Liver (tissue), 9 donors: ENCODE results near the gene CARS2. TPM values are rescaled to one million over a fixed set of nuclear protein-coding genes. Genes with fewer than 3 reads are reported as not detected.

ENCODE experiments used
- DNase-seq: peaks from one replicate; pipeline ENCODE4 v3.0.0-alpha.2; 2017; ENCODE audit warnings: low spot score
- H3K27ac ChIP-seq, 2 donors: one replicate each; pipeline ENCODE4 v1.7.0; 2013; ENCODE audit warnings: inconsistent platforms in 2 of 2, low read length in 2 of 2, control low read depth in 1 of 2, low read depth in 1 of 2, mild to moderate bottlenecking in 1 of 2
- H3K27me3 ChIP-seq, 4 donors: one replicate each; pipeline versions ENCODE4 v1.6.1 to v1.7.0; 2013; ENCODE audit warnings: low read length in 3 of 4, inconsistent platforms in 1 of 4, mild to moderate bottlenecking in 1 of 4, moderate library complexity in 1 of 4; ENCODE audit not compliant: control insufficient read depth in 4 of 4, insufficient read depth in 4 of 4
- H3K36me3 ChIP-seq, 4 donors: one replicate each; pipeline versions ENCODE4 v1.6.1 to v1.7.0; 2013; ENCODE audit warnings: low read length in 3 of 4, mild to moderate bottlenecking in 3 of 4, low read depth in 1 of 4, moderate library complexity in 1 of 4; ENCODE audit not compliant: control insufficient read depth in 4 of 4, insufficient read depth in 3 of 4
- H3K4me1 ChIP-seq, 4 donors: one replicate each; pipeline versions ENCODE4 v1.6.1 to v1.7.0; 2013; ENCODE audit warnings: low read length in 3 of 4, mild to moderate bottlenecking in 3 of 4, moderate library complexity in 1 of 4; ENCODE audit not compliant: control insufficient read depth in 4 of 4, insufficient read depth in 4 of 4
- H3K4me3 ChIP-seq, 3 donors: one replicate each; pipeline versions ENCODE4 v1.6.1 to v1.7.0; 2013; ENCODE audit warnings: low read length in 3 of 3, control low read depth in 1 of 3, low read depth in 1 of 3, mild to moderate bottlenecking in 1 of 3
- H3K9ac ChIP-seq, 2 donors: one replicate each; pipeline ENCODE4 v1.7.0; 2013; ENCODE audit warnings: low read length in 2 of 2, mild to moderate bottlenecking in 2 of 2, moderate library complexity in 2 of 2, control low read depth in 1 of 2, low read depth in 1 of 2
- H3K9me3 ChIP-seq, 4 donors: one replicate each; pipeline versions ENCODE4 v1.6.1 to v1.7.0; 2013; ENCODE audit warnings: low read length in 3 of 4; ENCODE audit not compliant: control insufficient read depth in 4 of 4
- EGR1 ChIP-seq, 2 donors: IDR thresholded peaks; 2 replicates each; pipeline ENCODE4 v1.6.1; 2016 to 2018; ENCODE audit warnings: antibody characterized with exemption in 2 of 2, low read depth in 2 of 2
- FOXA2 ChIP-seq: IDR thresholded peaks from 2 replicates; pipeline ENCODE4 v1.6.1; 2016; ENCODE audit warnings: antibody characterized with exemption
- GABPA ChIP-seq, 2 donors: IDR thresholded peaks in 1 of 2; conservative IDR thresholded peaks in 1 of 2; 2 replicates each; pipeline ENCODE4 v1.6.1; 2016; ENCODE audit warnings: antibody characterized with exemption in 2 of 2, mild to moderate bottlenecking in 1 of 2, moderate library complexity in 1 of 2
- HNF4G ChIP-seq: IDR thresholded peaks from 2 replicates; pipeline ENCODE4 v1.6.1; 2016; ENCODE audit warnings: antibody characterized with exemption
- JUND ChIP-seq, 2 donors: IDR thresholded peaks; 2 replicates each; pipeline ENCODE4 v1.6.1; 2016; ENCODE audit warnings: antibody characterized with exemption in 2 of 2
- NR2F2 ChIP-seq: IDR thresholded peaks from 2 replicates; pipeline ENCODE4 v1.6.1; 2016; ENCODE audit warnings: antibody characterized with exemption
- RAD21 ChIP-seq, 2 donors: IDR thresholded peaks; 2 replicates each; pipeline ENCODE4 v1.6.1; 2016; ENCODE audit warnings: antibody characterized with exemption in 2 of 2, mild to moderate bottlenecking in 2 of 2
- RXRA ChIP-seq, 2 donors: IDR thresholded peaks; 2 replicates each; pipeline ENCODE4 v1.6.1; 2017 to 2018; ENCODE audit warnings: antibody characterized with exemption in 2 of 2, mild to moderate bottlenecking in 1 of 2
- TAF1 ChIP-seq: conservative IDR thresholded peaks from 2 replicates; pipeline ENCODE4 v1.6.1; 2016; ENCODE audit warnings: antibody characterized with exemption, mild to moderate bottlenecking
- YY1 ChIP-seq: IDR thresholded peaks from 2 replicates; pipeline ENCODE4 v1.6.1; 2016; ENCODE audit warnings: antibody characterized with exemption, mild to moderate bottlenecking
- WGBS: extraction: QIAGEN DNeasy Blood & Tissue Kit; methylation state at CpG from one replicate; pipeline ENCODE4 v1.1.7; 2013; 5-methylcytosine and 5-hydroxymethylcytosine counted together
- polyA plus RNA-seq, 2 donors: library from polyadenylated mRNA; stranded (reverse) in 1 of 2; unstranded in 1 of 2; fragments of 200-250 nt in 1 of 2; fragments of >200 nt in 1 of 2; fragmentation: Nextera tagmentation in 1 of 2; extraction: Ambion mirVana in 1 of 2; gene quantifications; one replicate each; pipeline versions ENCODE4 v1.2.1 to v1.2.3, GENCODE V29; 2013 to 2015
- total RNA-seq, 2 donors: library from RNA; depleted of rRNA; stranded (reverse); fragments of >200 nt; gene quantifications; one replicate each; pipeline ENCODE4 v1.2.3, GENCODE V29; 2014
- TF ChIP-seq, protein P1 (sequence below): IDR thresholded peaks from 2 replicates; pipeline ENCODE4 v1.6.1; 2016; ENCODE audit warnings: antibody characterized with exemption, mild to moderate bottlenecking
- TF ChIP-seq, protein P2 (sequence below): IDR thresholded peaks from 2 replicates; pipeline ENCODE4 v1.6.1; 2016; ENCODE audit warnings: antibody characterized with exemption
- TF ChIP-seq, protein P3 (sequence below): fragments of 150-350 bp; IDR thresholded peaks from 2 replicates; pipeline ENCODE4 v1.5.1; 2017; ENCODE audit warnings: improper control_type of control experiment, low read depth, low read length; ENCODE audit not compliant: missing input control
- TF ChIP-seq, protein P4 (sequence below): IDR thresholded peaks from 2 replicates; pipeline ENCODE4 v1.6.1; 2016; ENCODE audit warnings: antibody characterized with exemption
- TF ChIP-seq, protein P5 (sequence below): IDR thresholded peaks from 2 replicates; pipeline ENCODE4 v1.6.1; 2016; ENCODE audit warnings: antibody characterized with exemption
- donor health status: healthy.
- donor health status: healthy.
- donor health status: healthy.
- donor health status: healthy.
- donor health status: healthy.

Gene CARS2
- total and polyA plus RNA-seq, 4 donors: 28.6 to 44.0 (median 31.4) TPM

DNA sequence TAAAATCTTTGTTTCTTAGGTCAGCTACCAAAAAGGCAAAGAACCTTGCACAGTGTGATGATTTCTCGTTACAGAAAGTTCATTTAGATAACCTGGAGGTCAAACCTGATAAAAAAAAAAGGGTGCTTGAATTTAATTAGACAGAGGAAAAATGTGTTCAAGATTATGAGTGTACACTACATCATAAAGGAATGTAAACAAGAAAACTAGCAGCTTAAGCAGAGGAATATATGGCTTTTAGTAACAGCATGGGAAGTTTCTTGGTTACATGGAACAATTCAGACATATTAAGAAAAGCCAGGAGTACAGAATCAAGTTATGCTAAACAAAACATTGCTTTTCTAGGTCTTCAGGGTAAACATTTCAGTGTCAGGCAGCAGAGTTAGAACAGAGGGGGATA, 40.5 kb upstream of the CARS2 start (continued):
- TF ChIP-seq, protein P1, sequence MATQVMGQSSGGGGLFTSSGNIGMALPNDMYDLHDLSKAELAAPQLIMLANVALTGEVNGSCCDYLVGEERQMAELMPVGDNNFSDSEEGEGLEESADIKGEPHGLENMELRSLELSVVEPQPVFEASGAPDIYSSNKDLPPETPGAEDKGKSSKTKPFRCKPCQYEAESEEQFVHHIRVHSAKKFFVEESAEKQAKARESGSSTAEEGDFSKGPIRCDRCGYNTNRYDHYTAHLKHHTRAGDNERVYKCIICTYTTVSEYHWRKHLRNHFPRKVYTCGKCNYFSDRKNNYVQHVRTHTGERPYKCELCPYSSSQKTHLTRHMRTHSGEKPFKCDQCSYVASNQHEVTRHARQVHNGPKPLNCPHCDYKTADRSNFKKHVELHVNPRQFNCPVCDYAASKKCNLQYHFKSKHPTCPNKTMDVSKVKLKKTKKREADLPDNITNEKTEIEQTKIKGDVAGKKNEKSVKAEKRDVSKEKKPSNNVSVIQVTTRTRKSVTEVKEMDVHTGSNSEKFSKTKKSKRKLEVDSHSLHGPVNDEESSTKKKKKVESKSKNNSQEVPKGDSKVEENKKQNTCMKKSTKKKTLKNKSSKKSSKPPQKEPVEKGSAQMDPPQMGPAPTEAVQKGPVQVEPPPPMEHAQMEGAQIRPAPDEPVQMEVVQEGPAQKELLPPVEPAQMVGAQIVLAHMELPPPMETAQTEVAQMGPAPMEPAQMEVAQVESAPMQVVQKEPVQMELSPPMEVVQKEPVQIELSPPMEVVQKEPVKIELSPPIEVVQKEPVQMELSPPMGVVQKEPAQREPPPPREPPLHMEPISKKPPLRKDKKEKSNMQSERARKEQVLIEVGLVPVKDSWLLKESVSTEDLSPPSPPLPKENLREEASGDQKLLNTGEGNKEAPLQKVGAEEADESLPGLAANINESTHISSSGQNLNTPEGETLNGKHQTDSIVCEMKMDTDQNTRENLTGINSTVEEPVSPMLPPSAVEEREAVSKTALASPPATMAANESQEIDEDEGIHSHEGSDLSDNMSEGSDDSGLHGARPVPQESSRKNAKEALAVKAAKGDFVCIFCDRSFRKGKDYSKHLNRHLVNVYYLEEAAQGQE: no peak

DNA sequence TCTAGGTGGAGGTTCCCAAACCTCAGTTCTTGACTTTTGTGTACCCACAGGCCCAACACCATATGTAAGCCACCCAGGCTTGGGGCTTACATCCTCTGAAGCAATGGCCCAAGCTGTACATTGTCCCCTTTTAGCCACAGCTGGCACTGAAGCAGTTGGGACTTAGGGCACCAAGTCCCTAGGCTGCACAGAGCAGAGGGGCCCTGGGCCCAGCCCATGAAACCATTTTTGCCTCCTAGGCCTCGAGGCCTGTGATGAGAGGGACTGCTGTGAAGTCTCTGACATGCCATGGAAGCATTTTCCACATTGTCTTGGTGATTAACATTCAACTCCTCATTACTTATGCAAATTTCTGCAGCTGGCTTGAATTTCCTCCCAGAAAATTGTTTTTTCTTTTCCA, 37.8 kb upstream of the CARS2 start:
- WGBS: 81% methylated on average over 1 of the region's 1 CpG
- H3K4me1 ChIP-seq: no peaks in the 10 kb centered on the region
- TF ChIP-seq, protein P2, sequence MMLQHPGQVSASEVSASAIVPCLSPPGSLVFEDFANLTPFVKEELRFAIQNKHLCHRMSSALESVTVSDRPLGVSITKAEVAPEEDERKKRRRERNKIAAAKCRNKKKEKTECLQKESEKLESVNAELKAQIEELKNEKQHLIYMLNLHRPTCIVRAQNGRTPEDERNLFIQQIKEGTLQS: no peak
- TF ChIP-seq EGR1 (IDR thresholded peaks at IDR 0.05; ENCODE audit: low read depth in 2 of 2): no peak
- TF ChIP-seq RXRA (IDR thresholded peaks at IDR 0.05): no peak
- TF ChIP-seq NR2F2: no peak
- TF ChIP-seq TAF1: no peak
- TF ChIP-seq, protein P3, sequence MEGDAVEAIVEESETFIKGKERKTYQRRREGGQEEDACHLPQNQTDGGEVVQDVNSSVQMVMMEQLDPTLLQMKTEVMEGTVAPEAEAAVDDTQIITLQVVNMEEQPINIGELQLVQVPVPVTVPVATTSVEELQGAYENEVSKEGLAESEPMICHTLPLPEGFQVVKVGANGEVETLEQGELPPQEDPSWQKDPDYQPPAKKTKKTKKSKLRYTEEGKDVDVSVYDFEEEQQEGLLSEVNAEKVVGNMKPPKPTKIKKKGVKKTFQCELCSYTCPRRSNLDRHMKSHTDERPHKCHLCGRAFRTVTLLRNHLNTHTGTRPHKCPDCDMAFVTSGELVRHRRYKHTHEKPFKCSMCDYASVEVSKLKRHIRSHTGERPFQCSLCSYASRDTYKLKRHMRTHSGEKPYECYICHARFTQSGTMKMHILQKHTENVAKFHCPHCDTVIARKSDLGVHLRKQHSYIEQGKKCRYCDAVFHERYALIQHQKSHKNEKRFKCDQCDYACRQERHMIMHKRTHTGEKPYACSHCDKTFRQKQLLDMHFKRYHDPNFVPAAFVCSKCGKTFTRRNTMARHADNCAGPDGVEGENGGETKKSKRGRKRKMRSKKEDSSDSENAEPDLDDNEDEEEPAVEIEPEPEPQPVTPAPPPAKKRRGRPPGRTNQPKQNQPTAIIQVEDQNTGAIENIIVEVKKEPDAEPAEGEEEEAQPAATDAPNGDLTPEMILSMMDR: no peak
- no peak for TF ChIP-seq YY1
- no peak for TF ChIP-seq RAD21 (IDR thresholded peaks at IDR 0.05)
- no peak for TF ChIP-seq GABPA (IDR thresholded peaks at IDR 0.05 in 1 of 2, conservative IDR thresholded peaks at IDR 0.05 in 1 of 2)
- TF ChIP-seq, protein P4, sequence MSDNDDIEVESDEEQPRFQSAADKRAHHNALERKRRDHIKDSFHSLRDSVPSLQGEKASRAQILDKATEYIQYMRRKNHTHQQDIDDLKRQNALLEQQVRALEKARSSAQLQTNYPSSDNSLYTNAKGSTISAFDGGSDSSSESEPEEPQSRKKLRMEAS: no peak
- TF ChIP-seq JUND (IDR thresholded peaks at IDR 0.05): no peak
- TF ChIP-seq HNF4G: no peak
- TF ChIP-seq FOXA2: no peak
- TF ChIP-seq, protein P5, sequence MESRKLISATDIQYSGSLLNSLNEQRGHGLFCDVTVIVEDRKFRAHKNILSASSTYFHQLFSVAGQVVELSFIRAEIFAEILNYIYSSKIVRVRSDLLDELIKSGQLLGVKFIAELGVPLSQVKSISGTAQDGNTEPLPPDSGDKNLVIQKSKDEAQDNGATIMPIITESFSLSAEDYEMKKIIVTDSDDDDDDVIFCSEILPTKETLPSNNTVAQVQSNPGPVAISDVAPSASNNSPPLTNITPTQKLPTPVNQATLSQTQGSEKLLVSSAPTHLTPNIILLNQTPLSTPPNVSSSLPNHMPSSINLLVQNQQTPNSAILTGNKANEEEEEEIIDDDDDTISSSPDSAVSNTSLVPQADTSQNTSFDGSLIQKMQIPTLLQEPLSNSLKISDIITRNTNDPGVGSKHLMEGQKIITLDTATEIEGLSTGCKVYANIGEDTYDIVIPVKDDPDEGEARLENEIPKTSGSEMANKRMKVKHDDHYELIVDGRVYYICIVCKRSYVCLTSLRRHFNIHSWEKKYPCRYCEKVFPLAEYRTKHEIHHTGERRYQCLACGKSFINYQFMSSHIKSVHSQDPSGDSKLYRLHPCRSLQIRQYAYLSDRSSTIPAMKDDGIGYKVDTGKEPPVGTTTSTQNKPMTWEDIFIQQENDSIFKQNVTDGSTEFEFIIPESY: no peak
- TF ChIP-seq, protein P1: no peak
- DNase-seq: no peak
- H3K27me3 ChIP-seq: no peaks in the 10 kb centered on the region
- H3K4me3 ChIP-seq: no peak overlapping the region
- H3K9ac ChIP-seq: no peak overlapping the region
- peaks cover 0 to 2% (median 0%) of the 10 kb centered on the region in 4 donors for H3K9me3 ChIP-seq
- no peaks in the 10 kb centered on the region for H3K36me3 ChIP-seq
- no peak overlapping the region for H3K27ac ChIP-seq
